Esophagus squamous epithelium (tissue), 4 donors: ENCODE data around the gene SCMH1.

ENCODE experiments used
- POLR2A ChIP-seq, 4 donors: fragments of 450-650 bp; IDR thresholded peaks; one replicate each; pipeline ENCODE4 v1.6.1; 2017; ENCODE audit warnings: antibody characterized with exemption in 4 of 4, mild to moderate bottlenecking in 4 of 4, moderate library complexity in 3 of 4
- TF ChIP-seq, protein P1 (sequence below), 6 experiments: fragments of 450-650 bp in 4 of 6; fragments of 200-600 bp in 2 of 6; sonication (generic) in 2 of 6; IDR thresholded peaks; one replicate each; pipeline ENCODE4 v1.5.1; 2016 to 2019; ENCODE audit warnings: antibody characterized with exemption in 6 of 6, mild to moderate bottlenecking in 4 of 6, moderate library complexity in 4 of 6

DNA sequence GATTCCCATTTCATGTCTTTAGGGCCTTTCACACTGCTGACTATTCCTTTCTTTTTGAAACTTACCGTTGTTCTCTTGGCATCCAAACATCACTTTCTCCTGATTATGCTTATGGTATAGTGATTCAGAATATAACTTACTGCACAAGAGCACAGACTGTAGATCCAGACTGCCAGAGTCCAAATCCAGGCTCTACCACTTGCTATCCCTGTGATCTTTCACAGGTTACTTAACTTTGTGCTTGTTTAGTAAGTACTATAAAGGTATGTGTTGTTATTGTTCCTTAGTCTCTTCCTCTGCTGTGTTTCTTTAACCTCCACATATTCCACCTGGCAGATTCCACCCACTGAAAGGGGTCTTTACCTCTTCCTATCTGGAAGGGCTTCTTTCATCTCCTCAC, 8.4 kb downstream of the SCMH1 start:
- TF ChIP-seq, protein P1, sequence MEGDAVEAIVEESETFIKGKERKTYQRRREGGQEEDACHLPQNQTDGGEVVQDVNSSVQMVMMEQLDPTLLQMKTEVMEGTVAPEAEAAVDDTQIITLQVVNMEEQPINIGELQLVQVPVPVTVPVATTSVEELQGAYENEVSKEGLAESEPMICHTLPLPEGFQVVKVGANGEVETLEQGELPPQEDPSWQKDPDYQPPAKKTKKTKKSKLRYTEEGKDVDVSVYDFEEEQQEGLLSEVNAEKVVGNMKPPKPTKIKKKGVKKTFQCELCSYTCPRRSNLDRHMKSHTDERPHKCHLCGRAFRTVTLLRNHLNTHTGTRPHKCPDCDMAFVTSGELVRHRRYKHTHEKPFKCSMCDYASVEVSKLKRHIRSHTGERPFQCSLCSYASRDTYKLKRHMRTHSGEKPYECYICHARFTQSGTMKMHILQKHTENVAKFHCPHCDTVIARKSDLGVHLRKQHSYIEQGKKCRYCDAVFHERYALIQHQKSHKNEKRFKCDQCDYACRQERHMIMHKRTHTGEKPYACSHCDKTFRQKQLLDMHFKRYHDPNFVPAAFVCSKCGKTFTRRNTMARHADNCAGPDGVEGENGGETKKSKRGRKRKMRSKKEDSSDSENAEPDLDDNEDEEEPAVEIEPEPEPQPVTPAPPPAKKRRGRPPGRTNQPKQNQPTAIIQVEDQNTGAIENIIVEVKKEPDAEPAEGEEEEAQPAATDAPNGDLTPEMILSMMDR (IDR thresholded peaks at IDR 0.05) = no peak
- no peak for TF ChIP-seq POLR2A (IDR thresholded peaks at IDR 0.05)
